OCI-LY7 (cell line): ENCODE results near the gene CAPN5. TPM values are rescaled to one million over a fixed set of nuclear protein-coding genes. Genes with fewer than 3 reads are reported as not detected.

ENCODE experiments used
- BruUV-seq: library from RNA; stranded (reverse); fragments of 400-500 nt; replicated peaks from 2 replicates; lab custom pipeline; 2021; lab: Mats Ljungman, UMichigan
- CTCF ChIA-PET: fragments of 300-600 bp; sonication (Branson Sonifier 250); formaldehyde crosslinking; loops from one replicate; lab custom pipeline; 2022; ENCODE audit warnings: antibody characterized with exemption; ENCODE audit not compliant: unreplicated experiment; lab: Charles Lee
- POLR2A ChIA-PET: fragments of 300-600 bp; sonication (Branson Sonifier 250); formaldehyde crosslinking; loops from one replicate; lab custom pipeline; 2022; ENCODE audit warnings: antibody characterized with exemption; lab: Charles Lee
- DNase-seq: peaks from one replicate; pipeline ENCODE4 v3.0.0-alpha.2; 2015; ENCODE audit warnings: low spot score
- H2AFZ ChIP-seq: fragments of 200-600 bp; sonication (generic), shearing (Covaris generic); 2 replicates; pipeline ENCODE4 v1.6.1; 2014; ENCODE audit warnings: mild to moderate bottlenecking, antibody characterized with exemption, low read length, moderate library complexity
- H3K27ac ChIP-seq: fragments of 200-600 bp; sonication (generic); 2 replicates; pipeline ENCODE4 v1.5.1; 2014; ENCODE audit warnings: mixed run types, low read depth, mild to moderate bottlenecking, moderate library complexity, low read length, inconsistent platforms; ENCODE audit not compliant: poor library complexity, severe bottlenecking
- H3K36me3 ChIP-seq: fragments of 200-600 bp; sonication (generic); 2 replicates; pipeline ENCODE4 v1.6.1; 2014; ENCODE audit warnings: mild to moderate bottlenecking, antibody characterized with exemption, low read length, moderate library complexity, mixed read lengths; ENCODE audit not compliant: insufficient read depth
- H3K4me1 ChIP-seq: fragments of 200-600 bp; sonication (generic); 2 replicates; pipeline ENCODE4 v1.5.1; 2014; ENCODE audit warnings: mild to moderate bottlenecking, low read length; ENCODE audit not compliant: insufficient read depth, poor library complexity, severe bottlenecking
- H3K4me2 ChIP-seq: fragments of 200-600 bp; sonication (generic); 2 replicates; pipeline ENCODE4 v1.6.1; 2014; ENCODE audit warnings: mild to moderate bottlenecking, low read length
- H3K4me3 ChIP-seq: fragments of 200-600 bp; sonication (generic); 2 replicates; pipeline ENCODE4 v1.5.1; 2014; ENCODE audit warnings: mild to moderate bottlenecking, low read depth, low read length; ENCODE audit not compliant: poor library complexity, severe bottlenecking
- H3K79me2 ChIP-seq: fragments of 200-600 bp; sonication (generic); 2 replicates; pipeline ENCODE4 v1.6.1; 2016; ENCODE audit warnings: low read depth, mild to moderate bottlenecking, low read length, moderate library complexity, mixed read lengths; ENCODE audit not compliant: insufficient read depth
- H3K9me2 ChIP-seq: fragments of 200-600 bp; sonication (generic); 2 replicates; pipeline ENCODE4 v1.6.1; 2016; ENCODE audit warnings: mild to moderate bottlenecking, low read length, mixed read lengths; ENCODE audit not compliant: insufficient read depth
- H3K9me3 ChIP-seq: fragments of 200-600 bp; sonication (generic); 2 replicates; pipeline ENCODE4 v1.6.1; 2014; ENCODE audit warnings: mild to moderate bottlenecking, mixed run types, low read length, mixed read lengths
- H4K20me1 ChIP-seq: fragments of 200-600 bp; sonication (generic); 2 replicates; pipeline ENCODE4 v1.6.1; 2014; ENCODE audit warnings: mild to moderate bottlenecking, antibody characterized with exemption, low read length, moderate library complexity, mixed read lengths; ENCODE audit not compliant: insufficient read depth
- CTCF ChIP-seq: fragments of 200-600 bp; sonication (generic); conservative IDR thresholded peaks from 2 replicates; pipeline ENCODE4 v1.5.1; 2014; ENCODE audit warnings: mild to moderate bottlenecking, antibody characterized with exemption, low read length, moderate library complexity, mixed read lengths
- EZH2phosphoT487 ChIP-seq: fragments of 200-600 bp; sonication (generic); IDR thresholded peaks from 2 replicates; pipeline ENCODE4 v1.6.1; 2018; ENCODE audit warnings: low read depth, borderline replicate concordance, mild to moderate bottlenecking, mixed run types, antibody characterized with exemption, low read length, moderate library complexity, mixed read lengths
- intact Hi-C: fragments of 100-400 bp; cut with micrococcal nuclease; formaldehyde crosslinking; loops from one replicate; pipeline ENCODE4 v1.10.0; 2022; ENCODE audit not compliant: unreplicated experiment
- total RNA-seq, 2 experiments: library from RNA; depleted of rRNA in 1 of 2; stranded (reverse); fragments of >200 nt in 1 of 2; shearing (Covaris generic) in 1 of 2; gene quantifications; 2 replicates each; pipeline ENCODE4 v1.2.3, GENCODE V29; 2014 to 2022

Gene CAPN5
- total RNA-seq, 2 experiments from 2014 or later: 1.4 to 1.5 TPM

DNA sequence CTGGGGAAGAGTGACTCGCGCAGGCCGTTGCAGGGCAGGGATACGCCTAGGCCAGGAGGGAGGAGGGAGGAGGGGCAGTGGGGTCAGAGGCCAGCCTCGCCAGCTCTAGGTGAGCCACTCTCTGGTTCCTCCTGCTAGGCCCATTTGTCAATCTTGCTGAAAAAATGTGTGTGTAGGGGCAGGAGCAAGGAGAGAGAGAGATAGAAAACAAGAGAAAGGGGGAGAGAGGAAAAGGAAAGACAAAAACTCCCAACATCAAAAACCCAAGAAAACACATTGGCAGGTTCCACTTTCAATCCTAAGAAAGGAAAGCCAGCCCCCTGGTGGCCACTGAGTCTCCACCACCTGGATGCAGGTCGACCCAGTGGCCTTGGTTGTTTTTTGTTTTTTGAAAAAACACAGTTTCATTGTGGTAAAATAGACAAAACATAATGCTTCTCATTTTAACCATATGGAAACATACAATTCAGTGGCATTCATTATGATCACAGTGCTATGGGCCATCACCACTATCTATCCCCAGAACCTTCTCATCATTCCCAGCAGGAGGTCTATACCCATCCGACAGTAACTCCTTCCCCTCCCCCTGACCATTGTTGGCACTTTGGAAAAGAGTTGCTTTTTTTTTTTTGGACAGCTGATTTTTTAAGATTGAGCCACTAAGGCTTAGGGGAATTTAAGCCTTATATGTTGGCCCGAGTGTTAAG, 46.8 kb downstream of the CAPN5 start:
- TF ChIP-seq EZH2phosphoT487 (no peak), CTCF (peak; percentile 73)
- BruUV-seq: no TSS peak
- Histone ChIP-seq H3K36me3 (no peaks in the 10 kb centered on the region), H2AFZ (no peak overlapping the region), H3K79me2 (no peaks in the 10 kb centered on the region), H4K20me1 (no peaks in the 10 kb centered on the region), H3K9me3 (no peaks in the 10 kb centered on the region), H3K9me2 (no peaks in the 10 kb centered on the region), H3K4me3 (no peak overlapping the region), H3K4me2 (no peak overlapping the region), H3K4me1 (no peaks in the 10 kb centered on the region), H3K27ac (no peak overlapping the region)
- ChIA-PET POLR2A (no interaction called here), CTCF (no interaction called here)
- peak; percentile 18 for DNase-seq
- intact Hi-C loops: no loop called here

DNA sequence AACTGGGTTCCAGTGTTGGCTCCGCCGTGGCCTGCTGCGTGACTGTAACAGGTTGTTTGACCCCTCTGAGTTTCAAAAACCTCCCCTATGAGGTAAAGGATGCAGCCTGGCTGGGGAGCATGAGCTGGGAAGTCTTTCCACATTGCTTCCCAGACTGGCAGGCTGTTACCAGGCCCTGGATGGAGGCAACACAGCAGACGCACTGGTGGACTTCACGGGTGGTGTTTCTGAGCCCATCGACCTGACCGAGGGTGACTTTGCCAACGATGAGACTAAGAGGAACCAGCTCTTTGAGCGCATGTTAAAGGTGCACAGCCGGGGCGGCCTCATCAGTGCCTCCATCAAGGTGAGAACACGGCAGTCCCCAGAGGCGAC, 47.3 kb downstream of the CAPN5 start:
- BruUV-seq: no TSS peak
- no peaks in the 10 kb centered on the region for H3K79me2 ChIP-seq
- H3K27ac ChIP-seq: no peak overlapping the region
- no peaks in the 10 kb centered on the region for H3K9me2 ChIP-seq
- H3K4me3 ChIP-seq: no peak overlapping the region
- POLR2A ChIA-PET: no interaction called here
- no peaks in the 10 kb centered on the region for H3K36me3 ChIP-seq
- TF ChIP-seq EZH2phosphoT487: no peak
- no peak for TF ChIP-seq CTCF
- no peak for DNase-seq
- no peaks in the 10 kb centered on the region for H4K20me1 ChIP-seq
- H2AFZ ChIP-seq: no peak overlapping the region
- H3K4me1 ChIP-seq: no peaks in the 10 kb centered on the region
- intact Hi-C loops: no loop called here
- no peaks in the 10 kb centered on the region for H3K9me3 ChIP-seq
- CTCF ChIA-PET: no interaction called here
- no peak overlapping the region for H3K4me2 ChIP-seq

GRCh38 chr11:77115181-77115611, 48.4 kb downstream of the CAPN5 start:
- ChIA-PET CTCF (no interaction called here), POLR2A (no interaction called here)
- Histone ChIP-seq H3K4me1 (no peaks in the 10 kb centered on the region), H3K9me3 (no peaks in the 10 kb centered on the region), H2AFZ (no peak overlapping the region), H4K20me1 (no peaks in the 10 kb centered on the region), H3K79me2 (no peaks in the 10 kb centered on the region), H3K9me2 (no peaks in the 10 kb centered on the region), H3K36me3 (no peaks in the 10 kb centered on the region), H3K4me2 (no peak overlapping the region), H3K4me3 (no peak overlapping the region), H3K27ac (no peak overlapping the region)
- DNase-seq: no peak
- intact Hi-C loops: no loop called here
- peak; percentile 43; the same call in 1 of the 2 replicates for TF ChIP-seq CTCF
- TF ChIP-seq EZH2phosphoT487: no peak
- BruUV-seq: no TSS peak
